HepG2 (cell line): ENCODE results near the gene FIGLA. TPM values are rescaled to one million over a fixed set of nuclear protein-coding genes. Genes with fewer than 3 reads are reported as not detected.

ENCODE experiments used
- ATAC-seq: fragments of 200-7000 bp; cut with Tn5 transposase; 3 replicates; pipeline ENCODE4 v1.9.1; 2020; ENCODE audit warnings: mild to moderate bottlenecking, moderate library complexity
- BruUV-seq: library from RNA; stranded (reverse); fragments of 400-500 nt; replicated peaks from 2 replicates; lab custom pipeline; 2021; lab: Mats Ljungman, UMichigan
- CTCF ChIA-PET: fragments of 300-600 bp; formaldehyde crosslinking; extraction: SDS; loops from one replicate; lab custom pipeline; 2021; ENCODE audit warnings: low total read pairs, inconsistent platforms, low intra/inter-chr PET ratio; lab: Yijun Ruan, JAX
- POLR2A ChIA-PET: fragments of 350-600 bp; sonication (Branson Sonifier 250); formaldehyde crosslinking; loops from one replicate; lab custom pipeline; 2020; ENCODE audit warnings: antibody characterized with exemption, inconsistent platforms; lab: Yijun Ruan, JAX
- DNase-seq: peaks from one replicate; pipeline ENCODE4 v3.0.0-alpha.2; 2015; ENCODE audit warnings: low spot score
- FAIRE-seq: peaks from 3 replicates; lab custom pipeline; 2011; peaks lifted over from hg19 to GRCh38; lab: Jason Lieb, UNC
- H2AFZ ChIP-seq: one replicate; pipeline ENCODE4 v1.6.1; 2011; ENCODE audit warnings: low read length, inconsistent platforms
- H3K27ac ChIP-seq: fragments of 300-600 bp; 3 replicates; pipeline ENCODE4 v1.8.0; 2011; ENCODE audit warnings: mixed run types, mild to moderate bottlenecking, mixed read lengths, low read length, inconsistent platforms; ENCODE audit not compliant: insufficient read depth; ENCODE audit errors: extremely low read length
- H3K27me3 ChIP-seq, 2 experiments: fragments of 200-600 bp in 1 of 2; 2 replicates in 1 of 2; 3 replicates in 1 of 2; pipeline versions ENCODE4 v1.6.0 to v1.8.0; 2011; ENCODE audit warnings: low read length in 2 of 2, mild to moderate bottlenecking in 2 of 2, moderate library complexity in 2 of 2, inconsistent platforms in 1 of 2; ENCODE audit not compliant: insufficient read depth in 2 of 2, control insufficient read depth in 1 of 2
- H3K36me3 ChIP-seq, 2 experiments: fragments of 200-600 bp in 1 of 2; replicated peaks in 1 of 2; 2 replicates in 1 of 2; 3 replicates in 1 of 2; pipeline versions ENCODE4 v1.5.1 to v1.8.0; 2011; ENCODE audit warnings: low read length in 2 of 2, inconsistent platforms in 1 of 2; ENCODE audit not compliant: insufficient read depth in 2 of 2, control insufficient read depth in 1 of 2
- H3K4me1 ChIP-seq: 2 replicates; pipeline ENCODE4 v1.5.1; 2012; ENCODE audit warnings: low read length, inconsistent platforms; ENCODE audit not compliant: insufficient read depth
- H3K4me2 ChIP-seq: 2 replicates; pipeline ENCODE4 v1.6.0; 2011; ENCODE audit warnings: low read depth, low read length, inconsistent platforms
- H3K4me3 ChIP-seq, 3 experiments: fragments of 200-600 bp in 1 of 3; sonication (generic), shearing (Covaris generic) in 1 of 3; replicated peaks in 1 of 3; 2 replicates each; pipeline ENCODE4 v1.5.1; 2011 to 2016; ENCODE audit warnings: low read length in 3 of 3, inconsistent platforms in 2 of 3, low read depth in 2 of 3, mild to moderate bottlenecking in 2 of 3, control low read depth in 1 of 3, mixed read lengths in 1 of 3; ENCODE audit not compliant: insufficient read depth in 1 of 3
- H3K79me2 ChIP-seq: one replicate; pipeline ENCODE4 v1.6.1; 2011; ENCODE audit warnings: low read length, inconsistent platforms; ENCODE audit not compliant: insufficient read depth
- H3K9ac ChIP-seq: 2 replicates; pipeline ENCODE4 v1.6.0; 2011; ENCODE audit warnings: mild to moderate bottlenecking, low read depth, low read length, inconsistent platforms; ENCODE audit not compliant: insufficient read depth
- H3K9me3 ChIP-seq: 2 replicates; pipeline ENCODE4 v1.5.1; 2012; ENCODE audit warnings: mild to moderate bottlenecking, low read length
- H4K20me1 ChIP-seq: 2 replicates; pipeline ENCODE4 v1.6.0; 2011; ENCODE audit warnings: inconsistent platforms, mild to moderate bottlenecking, low read length, moderate library complexity; ENCODE audit not compliant: insufficient read depth
- ATF4 ChIP-seq, 2 experiments: fragments of 450-650 bp in 1 of 2; sonication (generic) in 1 of 2; formaldehyde crosslinking; IDR thresholded peaks; 2 replicates each; pipeline versions ENCODE4 v1.5.0 to v1.8.0; 2020 to 2022; ENCODE audit warnings: mild to moderate bottlenecking in 1 of 2, missing genetic modification reagents in 1 of 2
- CBX1 ChIP-seq: IDR thresholded peaks from one replicate; pipeline ENCODE4 v1.6.1; 2016; ENCODE audit warnings: antibody characterized with exemption, low read depth
- FIP1L1 ChIP-seq: fragments of 200-400 bp; formaldehyde crosslinking; IDR thresholded peaks from 2 replicates; pipeline ENCODE4 v1.6.1; 2018; ENCODE audit warnings: low read depth, mild to moderate bottlenecking, low read length, moderate library complexity, borderline replicate concordance; ENCODE audit not compliant: insufficient read depth
- MXD4 ChIP-seq: IDR thresholded peaks from 2 replicates; pipeline ENCODE4 v1.6.1; 2016; ENCODE audit warnings: mild to moderate bottlenecking, missing biosample characterization, missing genetic modification reagents
- PPARG ChIP-seq: conservative IDR thresholded peaks from 2 replicates; pipeline ENCODE4 v1.6.1; 2016; ENCODE audit warnings: missing biosample characterization, missing genetic modification reagents
- PRPF4 ChIP-seq: fragments of 200-400 bp; formaldehyde crosslinking; IDR thresholded peaks from 2 replicates; pipeline ENCODE4 v1.6.1; 2016; ENCODE audit warnings: low read length, low read depth; ENCODE audit not compliant: poor library complexity, severe bottlenecking
- ZNF407 ChIP-seq: sonication (generic); formaldehyde crosslinking; IDR thresholded peaks from one replicate; pipeline ENCODE4 v1.5.1; 2020; ENCODE audit warnings: mild to moderate bottlenecking, missing genetic modification reagents; ENCODE audit errors: not compliant biosample characterization
- ZNF512B ChIP-seq: sonication (generic); formaldehyde crosslinking; IDR thresholded peaks from 2 replicates; pipeline ENCODE4 v1.5.1; 2020; ENCODE audit warnings: missing genetic modification reagents, mild to moderate bottlenecking, borderline replicate concordance
- ZNF691 ChIP-seq: sonication (generic); formaldehyde crosslinking; IDR thresholded peaks from 2 replicates; pipeline ENCODE4 v1.4.0; 2020; ENCODE audit warnings: missing genetic modification reagents, low read depth, mild to moderate bottlenecking, borderline replicate concordance
- ZNF83 ChIP-seq: sonication (generic); formaldehyde crosslinking; IDR thresholded peaks from 2 replicates; pipeline ENCODE4 v1.4.0; 2020; ENCODE audit warnings: missing genetic modification reagents, mild to moderate bottlenecking, borderline replicate concordance
- WGBS: methylation state at CpG from one replicate; pipeline ENCODE4 v1.1.6; 2017; ENCODE audit warnings: low lambda C conversion rate; 5-methylcytosine and 5-hydroxymethylcytosine counted together
- in situ Hi-C: cut with HindIII; loops from 2 replicates; pipeline ENCODE4 v1.10.0; 2017; ENCODE audit warnings: low pct_unique_long_range_greater_than_20kb; ENCODE audit not compliant: extremely low pct_ligation_motif_present
- intact Hi-C: fragments of 100-400 bp; cut with micrococcal nuclease; formaldehyde crosslinking; loops from one replicate; pipeline ENCODE4 v1.10.0; 2022; ENCODE audit not compliant: unreplicated experiment
- polyA plus RNA-seq, 8 experiments: library from polyadenylated mRNA; depleted of rRNA in 3 of 8; stranded (reverse) in 7 of 8; unstranded in 1 of 8; fragments of >200 nt; fragmentation: Illumina TruSeq in 4 of 8; extraction: Trizol in 4 of 8; gene quantifications; 2 replicates each; pipeline versions ENCODE4 v1.2.1 to v1.2.3, GENCODE V29; 2011 to 2016; ENCODE audit warnings: low read depth in 4 of 8, missing spikeins in 1 of 8, mixed read lengths in 1 of 8; ENCODE audit not compliant: insufficient read depth in 1 of 8
- total RNA-seq, 5 experiments: library from RNA; depleted of rRNA; stranded (reverse); fragments of >200 nt; fragmentation: Illumina TruSeq; extraction: Trizol; gene quantifications; 2 replicates each; pipeline ENCODE4 v1.2.3, GENCODE V29; 2016; ENCODE audit warnings: low read depth in 1 of 5

FIGLA gene
- total and polyA plus RNA-seq, 2 of the 13 experiments (the other 11 are each of a cell fraction or from before 2014, with no cell fraction given): not detected

- no peak for TF ChIP-seq ZNF83 (CRISPR knock-in tag)
- TF ChIP-seq ZNF691: no peak
- TF ChIP-seq PPARG (CRISPR knock-in tag): no peak
- no peak for TF ChIP-seq CBX1
- TF ChIP-seq MXD4 (CRISPR knock-in tag): no peak
- no peak for TF ChIP-seq PRPF4
- no peak for TF ChIP-seq ATF4 (CRISPR knock-in tag; IDR thresholded peaks at IDR 0.05)
Measured at GRCh38 chr2:70832386-70832785, 41.9 kb upstream of the FIGLA start (continued).

- no TSS peak for BruUV-seq
- no peaks in the 10 kb centered on the region for H4K20me1 ChIP-seq
- DNase-seq (no peak), FAIRE-seq (no peak), ATAC-seq (no peak)
- no peaks in the 10 kb centered on the region for H3K36me3 ChIP-seq
- no peak overlapping the region for H3K9ac ChIP-seq
- no peak overlapping the region for H3K27ac ChIP-seq
- no peak overlapping the region for H3K4me3 ChIP-seq
- no peak overlapping the region for H3K4me2 ChIP-seq
- peaks cover 20% of the 10 kb centered on the region for H3K4me1 ChIP-seq
- no peak overlapping the region for H2AFZ ChIP-seq
- no peaks in the 10 kb centered on the region for H3K79me2 ChIP-seq
- peaks cover 5 to 41% of the 10 kb centered on the region in 2 experiments for H3K27me3 ChIP-seq
- H3K9me3 ChIP-seq: no peaks in the 10 kb centered on the region
- POLR2A ChIA-PET: interaction anchor here (1.4 kb wide), 1 partner anchor 23 kb away, joined by 3 read pairs; no protein-coding TSS in a partner anchor
- WGBS: 72% methylated on average over 6 of the region's 6 CpGs
- intact Hi-C loops: loop anchor here (2.0 kb wide), 1 partner anchor 17 kb away; no protein-coding TSS in a partner anchor
- CTCF ChIA-PET: no interaction called here
- in situ Hi-C loops: no loop called here
- no peak for TF ChIP-seq FIP1L1
- no peak for TF ChIP-seq ZNF407
- no peak for TF ChIP-seq ZNF512B (CRISPR knock-in tag)
Measured at GRCh38 chr2:70831861-70832260, 41.4 kb upstream of the FIGLA start.
